GM18526 (cell line): ENCODE results near the gene UGT1A9.

Experiments used
- POLR2A ChIP-seq: IDR thresholded peaks from 3 replicates; pipeline ENCODE4 v1.6.1; 2011; ENCODE audit not compliant: insufficient read length; ENCODE audit errors: extremely low read depth

UGT1A9 gene

DNA sequence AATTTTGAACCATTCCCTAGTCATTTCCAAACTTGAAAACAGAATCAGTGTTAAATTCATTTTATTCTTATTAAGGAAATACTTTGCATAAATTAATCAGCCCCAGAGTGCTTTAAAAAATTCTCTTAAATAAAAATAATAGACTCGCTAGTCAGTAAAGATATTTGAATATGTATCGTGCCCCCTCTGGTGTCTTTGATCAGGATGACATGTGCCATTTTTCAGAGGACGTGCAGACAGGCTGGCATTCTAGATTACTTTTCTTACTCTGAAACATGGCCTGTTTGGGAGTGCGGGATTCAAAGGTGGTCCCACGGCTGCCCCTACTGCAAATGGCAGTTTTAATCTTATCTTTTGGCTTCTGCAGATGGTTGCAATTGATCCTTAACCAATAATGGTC, 100.9 kb downstream of the UGT1A9 start:
- no peak for TF ChIP-seq POLR2A

DNA sequence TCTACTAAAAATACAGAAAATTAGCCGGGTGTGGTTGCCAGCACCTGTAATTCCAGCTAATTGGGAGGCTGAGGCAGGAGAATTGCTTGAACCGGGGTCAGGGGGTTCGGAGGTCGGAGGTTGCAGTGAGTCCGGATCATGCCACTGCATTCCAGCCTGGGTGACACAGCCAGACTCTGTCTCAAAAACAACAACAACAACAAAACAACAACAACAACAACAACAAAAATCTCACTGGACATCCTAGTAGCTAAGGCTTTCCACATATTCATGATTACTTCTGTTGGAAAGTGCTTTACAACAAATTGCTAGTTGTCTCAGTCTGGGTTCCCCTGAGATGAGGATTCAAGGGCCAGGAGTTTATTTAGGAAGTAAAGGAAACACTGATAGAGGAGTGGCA, 102.2 kb downstream of the UGT1A9 start:
- TF ChIP-seq POLR2A, result no peak

DNA sequence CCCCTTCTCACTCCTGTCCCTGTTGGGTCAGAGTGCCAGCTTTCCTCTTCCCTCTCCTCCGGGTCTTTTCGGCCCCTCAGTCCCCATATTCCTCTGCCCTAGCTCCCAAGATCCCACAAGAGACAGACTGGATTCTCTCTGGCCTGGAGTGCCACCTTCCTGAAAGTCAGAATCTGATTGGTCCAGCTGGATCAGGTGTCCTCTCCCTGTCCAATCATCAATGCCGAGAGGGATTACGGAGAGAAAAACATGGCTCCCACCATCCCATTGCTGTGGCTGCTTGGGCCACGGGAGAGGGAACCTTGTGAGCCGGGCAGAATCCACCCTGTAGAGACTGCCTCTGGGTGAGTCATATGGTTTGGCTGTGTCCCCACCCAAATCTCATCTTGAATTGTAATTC, 103.7 kb downstream of the UGT1A9 start:
- TF ChIP-seq POLR2A, result no peak

DNA sequence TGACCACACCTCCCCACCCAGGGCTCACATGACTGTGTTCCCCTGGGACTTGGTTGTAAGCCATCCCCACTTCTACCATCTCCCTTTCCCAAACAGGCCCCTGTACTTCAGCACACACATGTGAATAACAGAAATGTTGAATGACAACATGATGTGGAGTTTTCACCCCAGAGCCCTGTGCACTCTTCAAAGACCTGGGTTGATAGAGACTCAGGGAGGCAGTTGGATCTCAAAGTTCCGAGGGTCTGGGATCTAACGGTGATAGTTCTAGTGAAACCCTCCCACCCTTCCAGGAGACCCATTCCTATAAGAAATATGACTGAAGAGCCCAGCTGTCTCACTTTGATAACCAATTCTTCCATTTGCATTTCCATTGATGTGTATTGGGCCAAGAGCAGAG, 106.3 kb downstream of the UGT1A9 start, which contains the start of gene MROH2A:
MROH2A (plus strand) TSS at position 301 of the 400 bp plus-strand sequence. CDS start 1,029 bp downstream, outside the sequence.
- TF ChIP-seq POLR2A, result no peak

DNA sequence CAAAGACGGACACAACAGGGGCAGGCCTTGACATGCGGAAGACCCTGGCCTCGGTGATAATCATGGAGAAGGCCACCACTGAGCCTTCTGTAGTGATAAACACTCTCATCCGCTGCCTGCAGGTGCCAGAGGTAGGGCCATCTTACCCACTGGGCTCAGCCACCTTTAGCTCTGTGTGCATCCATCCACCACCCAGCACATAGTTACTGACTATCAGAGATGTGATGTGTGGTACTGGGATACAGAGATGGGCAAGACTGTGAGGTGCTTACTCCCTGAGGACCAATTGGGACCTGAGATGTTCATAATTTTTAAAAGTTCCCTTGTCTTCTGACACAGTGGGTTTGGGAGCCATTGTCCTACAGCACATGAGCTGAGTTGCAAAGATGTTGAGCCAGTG, 108.0 kb downstream of the UGT1A9 start:
- no peak for TF ChIP-seq POLR2A

DNA sequence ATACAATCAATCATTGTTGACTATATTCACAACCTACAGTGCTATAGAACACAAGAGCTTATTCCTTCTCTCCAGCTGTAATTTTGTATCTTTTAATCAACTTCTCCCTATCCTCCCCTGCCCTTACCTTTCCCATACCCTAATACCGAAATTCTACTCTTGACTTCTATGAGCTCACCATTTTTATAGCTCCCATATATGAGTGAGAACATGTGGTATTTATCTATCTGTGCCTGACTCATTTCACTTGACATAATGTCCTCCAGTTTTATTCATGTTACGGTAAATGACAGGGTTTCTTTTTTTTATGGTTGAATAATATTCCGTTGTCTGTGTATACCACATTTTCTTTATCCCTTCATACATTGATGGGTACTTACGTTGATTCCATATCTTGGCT, 109.1 kb downstream of the UGT1A9 start:
- no peak for TF ChIP-seq POLR2A

DNA sequence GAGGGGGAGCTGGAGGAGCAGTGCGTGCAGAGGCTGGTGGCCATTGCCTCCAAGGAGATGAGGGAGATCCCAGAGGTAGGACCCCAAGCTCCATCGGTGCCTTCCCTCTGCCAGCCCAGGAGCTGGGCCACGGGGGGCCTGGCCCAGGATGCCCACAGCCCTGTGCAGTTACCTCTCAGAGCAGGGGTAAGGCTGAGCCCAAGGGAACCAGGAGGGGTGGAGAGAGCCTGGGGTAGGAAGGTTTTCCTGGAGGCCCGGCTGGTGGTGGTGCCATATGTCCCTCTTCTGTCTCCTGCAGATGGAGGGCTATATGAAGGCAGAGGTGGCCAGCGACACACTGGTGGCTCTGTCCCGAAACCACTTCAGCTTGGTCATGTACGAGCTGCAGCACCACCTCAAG, 117.9 kb downstream of the UGT1A9 start:
- TF ChIP-seq POLR2A, result no peak

DNA sequence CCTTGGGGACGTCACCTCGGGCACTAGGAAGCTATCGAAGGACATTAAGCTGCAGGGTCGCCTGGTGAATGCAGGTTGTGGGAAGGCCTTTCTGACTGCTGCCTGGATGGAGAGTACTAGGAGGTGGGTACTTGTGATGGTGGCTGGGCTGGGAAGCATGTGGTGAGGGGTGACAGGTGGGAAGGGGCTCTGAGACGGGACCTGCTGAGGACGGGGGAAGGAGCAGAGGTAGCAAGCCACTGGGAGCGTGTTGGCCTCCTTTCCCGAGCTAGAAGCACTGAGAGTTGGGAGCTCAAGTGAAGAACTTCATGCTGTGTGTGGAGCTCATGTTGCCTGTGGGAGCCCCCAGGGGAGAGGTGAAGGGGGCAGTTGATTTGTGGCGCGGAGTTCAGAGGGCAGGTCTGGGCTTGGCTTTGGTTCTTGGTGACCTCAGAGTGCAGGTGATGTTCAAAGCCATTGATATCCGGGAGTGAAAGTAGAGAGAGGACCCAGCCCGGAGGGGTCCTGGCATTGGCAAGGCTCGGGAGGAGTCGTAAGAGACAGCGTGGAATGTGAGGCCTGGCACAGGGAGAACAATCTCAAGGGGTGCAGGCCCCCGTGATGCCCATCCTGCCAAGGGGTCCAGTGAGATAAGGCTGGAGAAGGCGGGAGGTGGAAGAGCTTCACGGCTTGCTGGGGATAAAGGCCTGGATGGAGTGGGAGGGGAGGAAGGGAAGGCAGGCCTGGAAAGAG, 119.6 kb downstream of the UGT1A9 start:
- no peak for TF ChIP-seq POLR2A

DNA sequence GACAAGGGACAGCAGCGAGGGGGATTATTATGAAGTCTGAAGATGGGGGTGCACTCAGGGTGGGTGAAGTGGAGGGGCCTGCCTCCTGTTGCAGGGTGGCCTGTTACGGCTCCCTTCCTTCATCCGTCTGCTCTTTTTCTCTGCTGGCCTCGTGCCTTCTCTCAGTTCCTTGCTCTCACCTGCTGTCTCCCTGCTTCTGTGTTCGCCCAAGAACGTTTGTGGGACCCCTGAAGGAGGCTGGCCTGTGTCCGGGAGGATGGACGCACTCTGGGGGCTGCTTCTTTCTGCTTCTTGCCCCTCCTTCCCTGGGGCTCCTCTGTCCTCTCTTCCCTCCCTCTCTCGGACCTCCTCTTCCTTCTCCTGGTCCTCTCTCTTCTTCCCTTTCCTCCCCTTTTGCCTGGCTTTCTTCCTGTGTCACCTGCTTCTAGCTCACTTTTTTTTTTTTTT, 120.2 kb downstream of the UGT1A9 start:
- TF ChIP-seq POLR2A, result no peak

DNA sequence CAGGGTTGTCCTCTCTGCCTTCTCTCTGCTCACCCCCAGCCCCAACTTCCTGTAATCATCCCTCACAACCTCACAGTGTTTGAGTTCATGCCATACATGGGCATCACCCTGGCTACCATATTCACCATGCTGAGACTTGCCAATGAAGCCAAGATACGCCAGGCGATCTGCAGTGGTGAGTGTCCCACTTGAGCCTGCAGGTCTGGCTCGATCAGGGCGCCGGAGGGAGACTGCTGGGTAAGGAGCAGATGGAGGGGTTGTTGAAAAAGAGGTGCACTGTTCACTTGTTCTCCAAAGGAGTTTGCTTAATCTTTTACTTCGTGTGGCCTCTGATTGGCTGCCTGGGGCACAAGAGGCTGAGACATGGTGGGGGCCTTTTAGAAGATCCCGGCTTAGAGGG, 121.0 kb downstream of the UGT1A9 start:
- TF ChIP-seq POLR2A, result no peak

DNA sequence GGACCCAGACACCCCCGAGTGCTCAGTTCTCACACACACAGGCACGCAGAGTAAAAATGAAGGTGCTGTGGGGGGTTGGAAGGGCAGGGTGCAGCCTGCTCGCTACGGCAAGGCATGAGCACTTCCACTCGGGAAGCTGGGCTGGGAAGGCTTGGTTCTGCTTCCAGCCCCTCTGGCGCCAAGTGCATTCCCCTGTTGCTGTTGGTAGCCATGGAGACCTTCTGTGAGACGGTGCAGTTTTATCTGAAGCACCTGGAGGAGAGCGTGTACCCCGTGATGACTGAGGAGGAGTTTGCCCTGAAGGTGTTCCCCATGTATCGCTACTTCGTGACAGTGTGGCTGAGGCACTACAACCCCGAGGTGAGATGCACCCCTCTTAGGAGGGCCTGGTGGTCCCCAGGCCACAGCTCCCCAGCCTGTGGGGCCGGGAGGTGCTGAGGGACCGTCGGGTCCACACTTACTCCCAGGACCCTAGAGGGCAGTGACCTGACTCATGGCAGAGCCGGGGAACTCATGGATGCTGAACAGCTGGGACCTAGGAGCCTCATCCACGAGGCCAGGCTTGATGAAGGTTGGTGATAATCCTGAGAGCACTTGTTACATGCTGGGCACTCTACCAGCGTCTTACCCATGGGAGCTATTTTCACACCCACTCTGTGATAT, 121.9 kb downstream of the UGT1A9 start:
- no peak for TF ChIP-seq POLR2A

DNA sequence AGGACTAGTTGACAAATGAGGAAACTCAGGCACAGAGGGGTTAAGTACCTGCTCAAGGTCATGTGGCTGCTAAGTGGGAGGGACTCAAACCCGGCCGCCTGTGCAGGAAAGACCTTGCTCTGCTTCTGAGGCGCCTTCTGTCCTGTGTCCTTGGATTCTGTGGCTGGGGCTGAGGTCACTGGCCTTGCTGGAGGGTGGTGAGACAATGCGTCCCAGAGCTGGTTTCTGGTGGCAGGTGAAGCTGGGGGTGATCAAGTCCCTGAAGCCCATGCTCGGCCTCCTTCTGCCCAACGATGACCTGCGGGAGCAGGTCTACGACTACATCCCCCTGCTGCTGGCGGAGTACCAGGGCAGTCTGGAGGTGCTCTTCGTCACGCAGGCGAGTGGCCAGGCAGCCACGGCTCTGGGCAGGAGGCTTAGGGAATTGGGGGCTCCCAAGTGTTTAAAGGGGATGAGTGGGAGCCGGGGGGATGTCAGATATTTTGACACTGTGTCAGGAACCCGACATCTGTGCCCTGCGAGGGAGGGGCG, 122.5 kb downstream of the UGT1A9 start:
- no peak for TF ChIP-seq POLR2A

DNA sequence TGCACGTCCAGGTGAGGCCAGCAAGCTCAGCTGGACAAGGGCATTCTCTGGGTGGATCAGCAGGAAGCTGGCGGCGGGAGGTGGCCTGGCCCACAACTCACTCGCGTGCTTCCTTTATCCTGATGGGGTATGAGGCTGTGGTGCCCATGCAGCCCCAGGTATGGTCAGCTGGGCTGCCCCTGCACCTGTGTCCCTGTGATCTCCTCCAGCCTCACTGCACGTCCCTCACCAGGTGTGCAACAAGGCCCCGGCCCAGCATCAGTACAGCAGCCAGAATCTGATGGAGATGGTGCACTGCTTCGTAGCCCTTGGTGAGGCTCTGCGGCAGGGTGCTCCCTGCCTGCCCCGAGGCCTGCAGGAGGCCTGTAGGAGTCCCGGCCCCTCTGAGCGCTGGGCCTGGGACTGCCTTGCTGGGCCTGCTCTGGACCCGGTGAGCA, 124.1 kb downstream of the UGT1A9 start:
- TF ChIP-seq POLR2A, result no peak

DNA sequence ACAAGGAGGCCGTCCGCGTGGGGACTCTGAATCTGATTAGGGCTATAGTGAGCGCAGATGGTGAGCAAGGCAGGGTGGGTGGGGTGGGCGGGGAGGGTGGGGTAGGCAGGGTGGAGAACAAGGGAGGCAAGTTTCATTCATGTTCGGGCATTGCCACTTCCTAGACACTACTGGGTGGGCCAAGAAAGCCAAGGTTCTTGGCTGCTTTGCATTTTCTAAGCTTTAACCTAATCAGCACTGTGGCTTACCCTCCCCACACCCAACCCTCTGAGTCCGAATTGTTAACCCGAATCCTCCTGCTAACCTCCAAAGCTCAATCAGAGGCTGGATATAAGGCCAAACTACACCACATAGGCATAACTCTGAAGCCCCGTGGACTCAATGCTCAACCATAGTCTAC, 124.6 kb downstream of the UGT1A9 start:
- TF ChIP-seq POLR2A, result no peak

DNA sequence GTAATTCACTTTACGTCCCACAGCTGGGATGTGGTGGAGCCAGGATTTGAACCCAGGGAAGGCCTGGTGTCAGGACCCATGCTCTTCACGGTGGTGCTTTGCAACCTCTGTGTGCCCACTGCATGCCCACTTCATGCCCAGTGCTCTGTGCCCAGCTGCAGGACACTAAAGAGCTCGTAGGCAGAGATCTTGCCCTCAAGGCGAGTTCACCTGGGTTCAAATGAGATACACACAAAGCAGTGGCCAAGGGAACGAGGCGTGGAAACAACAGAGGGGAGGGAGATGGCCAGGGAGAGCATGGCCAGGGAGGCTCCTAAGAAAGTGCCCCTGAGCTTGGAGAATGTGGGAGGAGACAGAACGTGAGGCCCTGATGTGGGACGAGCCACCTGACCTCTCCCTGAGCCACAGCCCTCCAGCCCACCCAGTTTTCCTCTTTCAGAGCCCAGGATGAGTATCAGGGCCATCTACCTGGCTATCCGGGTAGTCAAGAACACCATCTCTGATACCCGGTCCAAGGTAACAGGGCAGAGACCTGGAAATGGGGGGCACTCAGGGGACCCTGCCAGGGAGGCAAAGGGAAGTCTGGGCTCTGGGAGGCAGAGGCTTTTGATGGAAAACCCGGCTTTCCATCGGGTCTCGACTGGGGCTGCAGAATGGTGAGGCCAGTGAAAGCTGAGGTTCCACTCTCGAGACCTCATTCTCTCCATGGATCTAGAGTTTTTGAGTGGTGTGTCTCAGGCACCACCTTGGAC, 126.8 kb downstream of the UGT1A9 start:
- no peak for TF ChIP-seq POLR2A
